Measurements from ENCODE around the gene MTARC1.

DNA sequence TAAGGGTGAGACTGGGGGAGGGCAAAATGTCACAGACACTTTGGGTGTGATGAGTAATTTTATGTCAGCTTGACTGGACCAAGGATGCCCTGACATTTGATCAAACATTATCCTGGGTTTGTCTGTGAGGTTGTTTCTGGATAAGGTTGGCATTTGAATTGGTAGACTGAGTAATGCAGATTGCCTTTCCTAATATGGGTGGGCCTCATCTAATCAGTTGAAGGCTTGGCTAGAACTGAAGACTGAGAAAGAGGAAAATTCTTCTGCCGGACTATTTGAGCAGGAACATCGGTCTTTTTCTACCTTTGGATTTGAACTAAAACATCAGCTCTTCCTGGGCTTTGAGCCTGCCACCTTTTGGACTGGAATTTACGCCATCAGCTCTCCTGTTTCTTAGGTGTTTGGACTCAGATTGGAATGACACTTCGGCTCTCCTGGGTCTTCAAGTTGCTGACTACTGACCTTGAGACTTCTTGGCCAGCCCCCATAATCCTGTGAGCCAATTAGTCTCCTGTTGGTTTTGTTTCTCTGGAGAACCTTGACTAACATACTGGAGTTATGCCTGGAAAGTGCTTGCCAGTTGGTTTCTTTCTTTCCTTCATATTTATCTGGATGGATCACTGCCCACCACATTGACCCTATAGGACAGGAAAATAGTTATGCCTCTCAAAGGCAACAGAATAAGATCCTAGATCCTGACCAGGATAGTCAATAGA lies 47.6 kb downstream of the MTARC1 start:
- TF ChIP-seq, protein P1, sequence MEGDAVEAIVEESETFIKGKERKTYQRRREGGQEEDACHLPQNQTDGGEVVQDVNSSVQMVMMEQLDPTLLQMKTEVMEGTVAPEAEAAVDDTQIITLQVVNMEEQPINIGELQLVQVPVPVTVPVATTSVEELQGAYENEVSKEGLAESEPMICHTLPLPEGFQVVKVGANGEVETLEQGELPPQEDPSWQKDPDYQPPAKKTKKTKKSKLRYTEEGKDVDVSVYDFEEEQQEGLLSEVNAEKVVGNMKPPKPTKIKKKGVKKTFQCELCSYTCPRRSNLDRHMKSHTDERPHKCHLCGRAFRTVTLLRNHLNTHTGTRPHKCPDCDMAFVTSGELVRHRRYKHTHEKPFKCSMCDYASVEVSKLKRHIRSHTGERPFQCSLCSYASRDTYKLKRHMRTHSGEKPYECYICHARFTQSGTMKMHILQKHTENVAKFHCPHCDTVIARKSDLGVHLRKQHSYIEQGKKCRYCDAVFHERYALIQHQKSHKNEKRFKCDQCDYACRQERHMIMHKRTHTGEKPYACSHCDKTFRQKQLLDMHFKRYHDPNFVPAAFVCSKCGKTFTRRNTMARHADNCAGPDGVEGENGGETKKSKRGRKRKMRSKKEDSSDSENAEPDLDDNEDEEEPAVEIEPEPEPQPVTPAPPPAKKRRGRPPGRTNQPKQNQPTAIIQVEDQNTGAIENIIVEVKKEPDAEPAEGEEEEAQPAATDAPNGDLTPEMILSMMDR (conservative IDR thresholded peaks at IDR 0.05), result no peak
- no peak for TF ChIP-seq ZFX (IDR thresholded peaks at IDR 0.05)
